Measurements from ENCODE around the gene PIGT. TPM values are rescaled to one million over a fixed set of nuclear protein-coding genes. Genes with fewer than 3 reads are reported as not detected.

PIGT gene
- total RNA-seq, 1 experiment from 2014 or later, result 101 TPM

DNA sequence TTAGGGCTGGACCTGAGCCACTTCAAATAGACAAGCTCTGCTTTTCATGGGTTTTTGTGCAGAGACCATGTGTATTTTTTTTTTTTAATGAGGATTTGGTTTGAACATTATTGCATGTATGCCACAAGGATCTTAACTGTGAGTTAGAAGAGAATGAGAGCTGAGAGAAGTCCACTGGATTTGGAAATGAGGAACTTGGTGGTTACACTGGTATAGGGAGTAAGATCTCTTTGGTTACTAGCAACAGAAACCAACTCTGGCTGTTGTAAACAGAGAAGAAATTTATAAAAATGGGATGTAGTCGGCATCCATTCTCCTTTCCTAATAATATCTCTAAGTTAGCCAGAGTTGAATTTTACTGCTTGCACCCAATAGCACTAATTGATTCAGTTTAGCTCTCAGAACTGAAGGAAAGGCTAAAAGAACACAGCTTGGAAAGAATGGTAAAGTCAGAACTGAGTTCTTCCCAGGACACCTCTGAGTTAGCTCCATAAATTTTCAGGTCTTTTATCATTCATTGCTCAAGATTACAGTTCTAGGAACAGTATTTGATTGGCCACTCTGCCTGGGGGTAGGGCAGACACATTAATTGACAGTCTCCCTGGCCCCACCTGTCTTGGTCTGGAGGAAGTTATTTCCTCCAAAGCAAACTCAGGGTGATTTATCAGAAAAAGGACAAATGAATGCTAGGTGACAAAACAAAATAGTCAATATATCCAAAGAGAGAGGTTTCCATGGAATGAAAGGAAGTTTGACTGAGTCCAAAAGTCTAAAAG, 49.7 kb downstream of the PIGT start:
- intact Hi-C loops (cut with micrococcal nuclease; ENCODE audit: unreplicated experiment), result loop anchor here (10.0 kb wide), 2 partner anchors 159 to 309 kb away; partner anchors contain the start of gene WFDC10A
- Histone ChIP-seq H3F3A (ENCODE audit: insufficient read depth, low read depth) (0 out of 2 replicates have a peak, but pooled peaks cover 6% of the 10 kb centered on the region), H3K36me3 (ENCODE audit: low read depth) (no peaks in the 10 kb centered on the region), H3K4me2 (no peak overlapping the region), H4K20me1 (ENCODE audit: insufficient read depth) (no peaks in the 10 kb centered on the region), H3K9me2 (ENCODE audit: insufficient read depth) (no peaks in the 10 kb centered on the region), H3K27ac (no peak overlapping the region), H2AFZ (no peak overlapping the region), H3K27me3 (ENCODE audit: insufficient read depth, low read depth) (no peaks in the 10 kb centered on the region), H3K79me2 (ENCODE audit: low read depth) (no peaks in the 10 kb centered on the region), H3K4me1 (replicated peaks; ENCODE audit: insufficient read depth) (peaks cover 24% of the 10 kb centered on the region), H3K4me3 (no peak overlapping the region), H3K9me3 (ENCODE audit: insufficient read depth, low read depth) (no peaks in the 10 kb centered on the region)
- no TSS peak for BruUV-seq (replicated peaks)
- TF ChIP-seq EZH2 (IDR thresholded peaks at IDR 0.05; ENCODE audit: low read depth), result no peak
- TF ChIP-seq, protein P1, sequence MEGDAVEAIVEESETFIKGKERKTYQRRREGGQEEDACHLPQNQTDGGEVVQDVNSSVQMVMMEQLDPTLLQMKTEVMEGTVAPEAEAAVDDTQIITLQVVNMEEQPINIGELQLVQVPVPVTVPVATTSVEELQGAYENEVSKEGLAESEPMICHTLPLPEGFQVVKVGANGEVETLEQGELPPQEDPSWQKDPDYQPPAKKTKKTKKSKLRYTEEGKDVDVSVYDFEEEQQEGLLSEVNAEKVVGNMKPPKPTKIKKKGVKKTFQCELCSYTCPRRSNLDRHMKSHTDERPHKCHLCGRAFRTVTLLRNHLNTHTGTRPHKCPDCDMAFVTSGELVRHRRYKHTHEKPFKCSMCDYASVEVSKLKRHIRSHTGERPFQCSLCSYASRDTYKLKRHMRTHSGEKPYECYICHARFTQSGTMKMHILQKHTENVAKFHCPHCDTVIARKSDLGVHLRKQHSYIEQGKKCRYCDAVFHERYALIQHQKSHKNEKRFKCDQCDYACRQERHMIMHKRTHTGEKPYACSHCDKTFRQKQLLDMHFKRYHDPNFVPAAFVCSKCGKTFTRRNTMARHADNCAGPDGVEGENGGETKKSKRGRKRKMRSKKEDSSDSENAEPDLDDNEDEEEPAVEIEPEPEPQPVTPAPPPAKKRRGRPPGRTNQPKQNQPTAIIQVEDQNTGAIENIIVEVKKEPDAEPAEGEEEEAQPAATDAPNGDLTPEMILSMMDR (conservative IDR thresholded peaks at IDR 0.05), result no peak
- DNase-seq, result no peak
- ChIA-PET CTCF (interaction anchor here (0.8 kb wide), 1 partner anchor 142 kb away, joined by 3 read pairs; no protein-coding TSS in a partner anchor), POLR2A (ENCODE audit: unreplicated experiment) (interaction anchor here (0.6 to 0.8 kb wide), 3 partner anchors 16 to 142 kb away, joined by 3 to 4 read pairs (median 3); no protein-coding TSS in a partner anchor)

DNA sequence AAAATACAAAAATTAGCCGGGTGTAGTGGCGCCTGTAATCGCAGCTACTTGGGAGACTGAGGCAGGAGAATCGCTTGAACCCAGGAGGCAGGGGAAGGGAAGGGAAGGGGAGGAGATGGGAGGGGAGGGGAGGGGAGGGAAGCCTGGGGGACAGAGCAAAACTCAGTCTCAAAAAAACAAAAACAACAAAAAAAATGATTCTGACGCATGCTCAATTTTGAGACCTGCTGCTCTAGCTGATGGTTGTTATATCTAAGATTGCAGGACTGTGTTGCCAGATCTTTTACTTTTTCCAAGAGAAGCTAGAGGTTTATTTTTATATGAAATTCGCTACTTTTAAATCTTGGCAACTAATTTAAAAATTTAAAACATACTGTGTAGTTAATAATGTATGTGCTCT, 51.2 kb downstream of the PIGT start:
- Histone ChIP-seq H3K27me3 (ENCODE audit: insufficient read depth, low read depth) (no peaks in the 10 kb centered on the region), H3K4me2 (no peak overlapping the region), H3K4me1 (replicated peaks; ENCODE audit: insufficient read depth) (peaks cover 31% of the 10 kb centered on the region), H3K9me2 (ENCODE audit: insufficient read depth) (no peaks in the 10 kb centered on the region), H3K27ac (no peak overlapping the region), H3K4me3 (no peak overlapping the region), H4K20me1 (ENCODE audit: insufficient read depth) (no peaks in the 10 kb centered on the region), H2AFZ (no peak overlapping the region), H3K9me3 (ENCODE audit: insufficient read depth, low read depth) (no peaks in the 10 kb centered on the region), H3K36me3 (ENCODE audit: low read depth) (peaks cover 11% of the 10 kb centered on the region; the same call in 1 of the 2 replicates), H3F3A (ENCODE audit: insufficient read depth, low read depth) (0 out of 2 replicates have a peak, but pooled peaks cover 10% of the 10 kb centered on the region), H3K79me2 (ENCODE audit: low read depth) (peaks cover 10% of the 10 kb centered on the region)
- DNase-seq, result no peak
- intact Hi-C loops (cut with micrococcal nuclease; ENCODE audit: unreplicated experiment), result loop anchor here (10.0 kb wide), 2 partner anchors 158 to 308 kb away; partner anchors contain the start of gene WFDC10A
- BruUV-seq (replicated peaks), result no TSS peak
- TF ChIP-seq, protein P1 (conservative IDR thresholded peaks at IDR 0.05), result no peak
- TF ChIP-seq EZH2 (IDR thresholded peaks at IDR 0.05; ENCODE audit: low read depth), result no peak
- ChIA-PET CTCF (interaction anchor here (0.6 kb wide), 1 partner anchor 454 kb away, joined by 10 read pairs; no protein-coding TSS in a partner anchor), POLR2A (ENCODE audit: unreplicated experiment) (interaction anchor here (0.5 kb wide), 1 partner anchor 463 kb away, joined by 12 read pairs; no protein-coding TSS in a partner anchor)

DNA sequence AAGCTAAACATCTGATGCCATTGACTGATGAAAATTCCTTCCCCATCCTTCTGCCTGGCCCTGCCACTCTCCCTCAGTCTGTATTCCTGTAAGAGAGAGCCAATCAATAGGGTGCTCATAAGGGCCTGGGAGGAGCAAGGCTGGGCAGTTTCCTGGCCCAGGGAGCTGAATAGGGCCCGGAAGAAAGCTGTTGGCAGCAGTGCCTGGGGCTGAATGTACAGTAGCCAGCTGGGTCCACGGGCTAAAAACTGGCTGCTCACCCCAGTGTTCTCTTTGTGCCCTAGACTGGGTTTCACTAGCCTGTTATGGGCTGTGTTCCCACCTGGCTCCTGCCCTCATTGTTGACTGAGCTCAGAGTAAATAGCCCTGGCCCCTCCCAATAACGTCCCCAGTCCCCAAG, 51.9 kb downstream of the PIGT start:
- Histone ChIP-seq H3K27me3 (ENCODE audit: insufficient read depth, low read depth) (no peaks in the 10 kb centered on the region), H3K79me2 (ENCODE audit: low read depth) (peaks cover 12% of the 10 kb centered on the region), H3K9me3 (ENCODE audit: insufficient read depth, low read depth) (no peaks in the 10 kb centered on the region), H3K4me3 (no peak overlapping the region), H2AFZ (no peak overlapping the region), H3K4me2 (no peak overlapping the region), H3K4me1 (replicated peaks; ENCODE audit: insufficient read depth) (peaks cover 31% of the 10 kb centered on the region), H3K9me2 (ENCODE audit: insufficient read depth) (no peaks in the 10 kb centered on the region), H3K27ac (no peak overlapping the region), H3K36me3 (ENCODE audit: low read depth) (peaks cover 14% of the 10 kb centered on the region; the same call in 1 of the 2 replicates), H3F3A (ENCODE audit: insufficient read depth, low read depth) (0 out of 2 replicates have a peak, but pooled peaks cover 10% of the 10 kb centered on the region), H4K20me1 (ENCODE audit: insufficient read depth) (no peaks in the 10 kb centered on the region)
- ChIA-PET POLR2A (ENCODE audit: unreplicated experiment) (interaction anchor here (0.5 kb wide), 2 partner anchors 17 to 462 kb away, joined by 3 to 12 read pairs; no protein-coding TSS in a partner anchor), CTCF (no interaction called here)
- intact Hi-C loops (cut with micrococcal nuclease; ENCODE audit: unreplicated experiment), result loop anchor here (10.0 kb wide), 2 partner anchors 157 to 307 kb away; partner anchors contain the start of gene WFDC10A
- peak in 1 of 2 experiments; percentile 11 for DNase-seq
- TF ChIP-seq, protein P1 (conservative IDR thresholded peaks at IDR 0.05), result no peak
- TF ChIP-seq EZH2 (IDR thresholded peaks at IDR 0.05; ENCODE audit: low read depth), result no peak
- BruUV-seq (replicated peaks), result no TSS peak
